NCI-H2227 treated with DMSO at 0.1 percent for 48 hours (cell line): ENCODE data around the gene CDIPT.
"Not testable (repeated sequence)": the region's sequence is repeated elsewhere in the genome, so short reads cannot be mapped to it uniquely, and the experiment has no call there.

Source experiments
- DNase-seq: peaks from one replicate; lab custom pipeline; 2025; lab: John Stamatoyannopoulos, UW

The CDIPT gene

GRCh38 chr16:29862884-29863668 lies at the start of gene CDIPT:
TSS of gene CDIPT (minus strand) at chr16:29863226. CDS start at chr16:29862857, 369 bp downstream.
- peak; percentile 97 for DNase-seq

- no peak for DNase-seq
Observed at GRCh38 chr16:29912087-29912486, 49.1 kb upstream of the CDIPT start.

- DNase-seq: no peak
Observed at GRCh38 chr16:29911676-29912010, 48.6 kb upstream of the CDIPT start.

- DNase-seq: no peak
Observed at GRCh38 chr16:29910819-29911675, 48.0 kb upstream of the CDIPT start.

- DNase-seq: not testable (repeated sequence)
Observed at GRCh38 chr16:29909851-29910250, 46.8 kb upstream of the CDIPT start.

GRCh38 chr16:29909391-29909790 lies 46.4 kb upstream of the CDIPT start:
- no peak for DNase-seq

- no peak for DNase-seq
Observed at GRCh38 chr16:29908719-29909220, 45.7 kb upstream of the CDIPT start.

- no peak for DNase-seq
Observed at GRCh38 chr16:29907973-29908372, 44.9 kb upstream of the CDIPT start.

GRCh38 chr16:29906520-29907244 lies 43.7 kb upstream of the CDIPT start:
- DNase-seq: no peak

- no peak for DNase-seq
Observed at GRCh38 chr16:29905668-29906067, 42.6 kb upstream of the CDIPT start.

GRCh38 chr16:29904947-29905346 lies 41.9 kb upstream of the CDIPT start:
- DNase-seq: no peak

GRCh38 chr16:29903590-29903989 lies 40.6 kb upstream of the CDIPT start:
- no peak for DNase-seq

GRCh38 chr16:29901607-29901945 lies 38.5 kb upstream of the CDIPT start:
- DNase-seq: no peak

GRCh38 chr16:29900888-29901606 lies 38.0 kb upstream of the CDIPT start:
- no peak for DNase-seq

GRCh38 chr16:29900102-29900887 lies 37.3 kb upstream of the CDIPT start, which contains the start of gene ASPHD1:
TSS of gene ASPHD1 (plus strand) at chr16:29900488. CDS start at chr16:29900972, 484 bp downstream.
- DNase-seq: peak; percentile 82

- DNase-seq: peak; percentile 90
Observed at GRCh38 chr16:29899516-29900101, 36.6 kb upstream of the CDIPT start, which contains the start of gene SEZ6L2. TSS of gene SEZ6L2 (minus strand) at chr16:29899550. CDS start at chr16:29899019, 531 bp downstream.

- DNase-seq: peak; percentile 83
Observed at GRCh38 chr16:29898804-29899515, 35.9 kb upstream of the CDIPT start.

GRCh38 chr16:29898135-29898803 lies 35.2 kb upstream of the CDIPT start:
- DNase-seq: no peak

- no peak for DNase-seq
Observed at GRCh38 chr16:29897333-29897732, 34.3 kb upstream of the CDIPT start.
